Measurements from ENCODE around the gene IRX5. TPM values are rescaled to one million over a fixed set of nuclear protein-coding genes. Genes with fewer than 3 reads are reported as not detected.

Gene IRX5
- total and polyA plus RNA-seq, 2 donors (not counting 1 experiment from before 2014, with no cell fraction given), result 0.05 to 0.17 TPM

DNA sequence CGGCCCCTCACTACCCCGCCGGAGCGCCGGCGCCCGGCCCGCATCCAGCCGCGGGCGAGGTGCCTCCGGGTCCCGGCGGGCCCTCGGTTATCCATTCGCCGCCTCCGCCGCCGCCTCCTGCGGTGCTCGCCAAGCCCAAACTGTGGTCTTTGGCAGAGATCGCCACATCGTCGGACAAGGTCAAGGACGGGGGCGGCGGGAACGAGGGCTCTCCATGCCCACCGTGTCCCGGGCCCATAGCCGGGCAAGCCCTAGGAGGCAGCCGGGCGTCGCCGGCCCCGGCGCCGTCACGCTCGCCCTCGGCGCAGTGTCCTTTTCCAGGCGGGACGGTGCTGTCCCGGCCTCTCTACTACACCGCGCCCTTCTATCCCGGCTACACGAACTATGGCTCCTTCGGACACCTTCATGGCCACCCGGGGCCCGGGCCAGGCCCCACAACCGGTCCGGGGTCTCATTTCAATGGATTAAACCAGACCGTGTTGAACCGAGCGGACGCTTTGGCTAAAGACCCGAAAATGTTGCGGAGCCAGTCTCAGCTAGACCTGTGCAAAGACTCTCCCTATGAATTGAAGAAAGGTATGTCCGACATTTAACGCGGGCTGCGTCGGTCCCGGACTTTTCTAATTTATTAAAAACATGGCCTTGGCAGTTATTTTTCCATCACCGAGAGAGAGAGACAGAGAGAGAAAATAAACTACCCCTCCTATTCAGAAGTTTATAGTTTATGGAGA lies 2.8 kb downstream of the IRX5 start:
- H2AFZ ChIP-seq (ENCODE audit: low read length), result no peak overlapping the region
- H3K4me3 ChIP-seq (replicated peaks in 1 of 4; ENCODE audit: control extremely low read depth in 1 of 4, insufficient read depth in 1 of 4, low read depth in 3 of 4, low read length in 4 of 4), result no peak overlapping the region
- no peaks in the 10 kb centered on the region for H3K9me3 ChIP-seq (ENCODE audit: control insufficient read depth, insufficient read depth, low read depth, low read length)
- H3K4me2 ChIP-seq (ENCODE audit: extremely low read depth, insufficient read depth, low read length), result no peak overlapping the region
- peaks cover 57% of the 10 kb centered on the region for H3K27me3 ChIP-seq (ENCODE audit: control insufficient read depth, insufficient read depth, low read length)
- peak in 1 of 2 donors; percentile 22 for DNase-seq (ENCODE audit: low read depth in 2 of 2)
- peaks cover 2% of the 10 kb centered on the region for H3K4me1 ChIP-seq (ENCODE audit: control insufficient read depth, extremely low read depth, insufficient read depth, low read length)
- TF ChIP-seq EZH2 (IDR thresholded peaks at IDR 0.05; ENCODE audit: low read length, missing control alignments), result peak; percentile 92
- TF ChIP-seq, protein P1, sequence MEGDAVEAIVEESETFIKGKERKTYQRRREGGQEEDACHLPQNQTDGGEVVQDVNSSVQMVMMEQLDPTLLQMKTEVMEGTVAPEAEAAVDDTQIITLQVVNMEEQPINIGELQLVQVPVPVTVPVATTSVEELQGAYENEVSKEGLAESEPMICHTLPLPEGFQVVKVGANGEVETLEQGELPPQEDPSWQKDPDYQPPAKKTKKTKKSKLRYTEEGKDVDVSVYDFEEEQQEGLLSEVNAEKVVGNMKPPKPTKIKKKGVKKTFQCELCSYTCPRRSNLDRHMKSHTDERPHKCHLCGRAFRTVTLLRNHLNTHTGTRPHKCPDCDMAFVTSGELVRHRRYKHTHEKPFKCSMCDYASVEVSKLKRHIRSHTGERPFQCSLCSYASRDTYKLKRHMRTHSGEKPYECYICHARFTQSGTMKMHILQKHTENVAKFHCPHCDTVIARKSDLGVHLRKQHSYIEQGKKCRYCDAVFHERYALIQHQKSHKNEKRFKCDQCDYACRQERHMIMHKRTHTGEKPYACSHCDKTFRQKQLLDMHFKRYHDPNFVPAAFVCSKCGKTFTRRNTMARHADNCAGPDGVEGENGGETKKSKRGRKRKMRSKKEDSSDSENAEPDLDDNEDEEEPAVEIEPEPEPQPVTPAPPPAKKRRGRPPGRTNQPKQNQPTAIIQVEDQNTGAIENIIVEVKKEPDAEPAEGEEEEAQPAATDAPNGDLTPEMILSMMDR (conservative IDR thresholded peaks at IDR 0.05 in 1 of 2, IDR thresholded peaks at IDR 0.05 in 1 of 2; ENCODE audit: low read depth in 1 of 2, low read length in 2 of 2), result no peak
- no peaks in the 10 kb centered on the region for H3K79me2 ChIP-seq (ENCODE audit: control insufficient read depth, insufficient read depth, low read length)
- no peak overlapping the region for H3K9ac ChIP-seq (ENCODE audit: insufficient read depth, low read length)
- H3K36me3 ChIP-seq (ENCODE audit: control insufficient read depth, insufficient read depth, low read length), result no peaks in the 10 kb centered on the region
- H4K20me1 ChIP-seq (ENCODE audit: control insufficient read depth, extremely low read depth, insufficient read depth, low read length), result no peaks in the 10 kb centered on the region
- no peak overlapping the region for H3K27ac ChIP-seq (ENCODE audit: insufficient read depth, low read length)

GRCh38 chr16:54934481-54935265 lies 4.0 kb downstream of the IRX5 start:
- H3K9ac ChIP-seq (ENCODE audit: insufficient read depth, low read length), result no peak overlapping the region
- no peaks in the 10 kb centered on the region for H3K79me2 ChIP-seq (ENCODE audit: control insufficient read depth, insufficient read depth, low read length)
- H3K27me3 ChIP-seq (ENCODE audit: control insufficient read depth, insufficient read depth, low read length), result peaks cover 68% of the 10 kb centered on the region
- H3K36me3 ChIP-seq (ENCODE audit: control insufficient read depth, insufficient read depth, low read length), result no peaks in the 10 kb centered on the region
- no peaks in the 10 kb centered on the region for H3K9me3 ChIP-seq (ENCODE audit: control insufficient read depth, insufficient read depth, low read depth, low read length)
- H2AFZ ChIP-seq (ENCODE audit: low read length), result no peak overlapping the region
- H3K27ac ChIP-seq (ENCODE audit: insufficient read depth, low read length), result no peak overlapping the region
- H3K4me2 ChIP-seq (ENCODE audit: extremely low read depth, insufficient read depth, low read length), result no peak overlapping the region
- TF ChIP-seq, protein P1 (conservative IDR thresholded peaks at IDR 0.05 in 1 of 2, IDR thresholded peaks at IDR 0.05 in 1 of 2; ENCODE audit: low read depth in 1 of 2, low read length in 2 of 2), result no peak
- peak; percentile 80 for TF ChIP-seq EZH2 (IDR thresholded peaks at IDR 0.05; ENCODE audit: low read length, missing control alignments)
- H3K4me3 ChIP-seq (replicated peaks in 1 of 4; ENCODE audit: control extremely low read depth in 1 of 4, insufficient read depth in 1 of 4, low read depth in 3 of 4, low read length in 4 of 4), result no peak overlapping the region
- H3K4me1 ChIP-seq (ENCODE audit: control insufficient read depth, extremely low read depth, insufficient read depth, low read length), result peaks cover 2% of the 10 kb centered on the region
- peak in 1 of 2 donors; percentile 62 for DNase-seq (ENCODE audit: low read depth in 2 of 2)
- no peaks in the 10 kb centered on the region for H4K20me1 ChIP-seq (ENCODE audit: control insufficient read depth, extremely low read depth, insufficient read depth, low read length)

GRCh38 chr16:54935266-54935968 lies 4.8 kb downstream of the IRX5 start:
- no peak overlapping the region for H3K4me3 ChIP-seq (replicated peaks in 1 of 4; ENCODE audit: control extremely low read depth in 1 of 4, insufficient read depth in 1 of 4, low read depth in 3 of 4, low read length in 4 of 4)

More at GRCh38 chr16:54935266-54935968, 4.8 kb downstream of the IRX5 start:
- Histone ChIP-seq H3K4me1 (ENCODE audit: control insufficient read depth, extremely low read depth, insufficient read depth, low read length) (no peaks in the 10 kb centered on the region), H3K27me3 (ENCODE audit: control insufficient read depth, insufficient read depth, low read length) (peaks cover 73% of the 10 kb centered on the region), H3K9ac (ENCODE audit: insufficient read depth, low read length) (no peak overlapping the region), H2AFZ (ENCODE audit: low read length) (no peak overlapping the region), H3K36me3 (ENCODE audit: control insufficient read depth, insufficient read depth, low read length) (no peaks in the 10 kb centered on the region), H4K20me1 (ENCODE audit: control insufficient read depth, extremely low read depth, insufficient read depth, low read length) (no peaks in the 10 kb centered on the region), H3K79me2 (ENCODE audit: control insufficient read depth, insufficient read depth, low read length) (no peaks in the 10 kb centered on the region), H3K4me2 (ENCODE audit: extremely low read depth, insufficient read depth, low read length) (no peak overlapping the region), H3K27ac (ENCODE audit: insufficient read depth, low read length) (no peak overlapping the region), H3K9me3 (ENCODE audit: control insufficient read depth, insufficient read depth, low read depth, low read length) (no peaks in the 10 kb centered on the region)
- DNase-seq (ENCODE audit: low read depth in 2 of 2), result peak in 1 of 2 donors; percentile 28
- TF ChIP-seq EZH2 (IDR thresholded peaks at IDR 0.05; ENCODE audit: low read length, missing control alignments), result no peak
- TF ChIP-seq, protein P1 (conservative IDR thresholded peaks at IDR 0.05 in 1 of 2, IDR thresholded peaks at IDR 0.05 in 1 of 2; ENCODE audit: low read depth in 1 of 2, low read length in 2 of 2), result no peak
